H1 (cell line): Measurements from ENCODE around the gene SYNDIG1. TPM values are rescaled to one million over a fixed set of nuclear protein-coding genes. Genes with fewer than 3 reads are reported as not detected.

ENCODE experiments used
- CTCF ChIA-PET: fragments of 300-600 bp; sonication (Branson Sonifier 250); formaldehyde crosslinking; loops from one replicate; lab custom pipeline; 2021; ENCODE audit not compliant: partially characterized antibody; lab: Charles Lee
- POLR2A ChIA-PET: fragments of 300-600 bp; sonication (Branson Sonifier 250); formaldehyde crosslinking; loops from one replicate; lab custom pipeline; 2021; ENCODE audit warnings: inconsistent platforms; ENCODE audit not compliant: partially characterized antibody; lab: Charles Lee
- DNase-seq, 2 experiments: peaks; one replicate each; pipeline versions ENCODE4 v3.0.0 to v3.0.0-alpha.2; 2010 to 2022; ENCODE audit warnings: low spot score in 2 of 2, low read depth in 1 of 2, mixed read lengths in 1 of 2
- FAIRE-seq: peaks from 2 replicates; lab custom pipeline; 2011; peaks lifted over from hg19 to GRCh38; lab: Jason Lieb, UNC
- H2AFZ ChIP-seq: 2 replicates; pipeline ENCODE4 v1.8.1; 2012; ENCODE audit warnings: low read length, inconsistent platforms
- H2AK5ac ChIP-seq: 2 replicates; pipeline ENCODE4 v1.6.1; 2013; ENCODE audit warnings: low read depth, low read length
- H2BK120ac ChIP-seq: replicated peaks from 2 replicates; pipeline ENCODE3; 2013; ENCODE audit warnings: low read depth, low read length, inconsistent platforms
- H2BK12ac ChIP-seq: 2 replicates; pipeline ENCODE4 v1.6.1; 2013; ENCODE audit warnings: low read depth, low read length
- H2BK15ac ChIP-seq: 2 replicates; pipeline ENCODE4 v1.6.1; 2013; ENCODE audit warnings: low read length
- H2BK20ac ChIP-seq: 2 replicates; pipeline ENCODE4 v1.6.1; 2013; ENCODE audit warnings: low read length
- H2BK5ac ChIP-seq: 2 replicates; pipeline ENCODE4 v1.6.1; 2013; ENCODE audit warnings: low read depth, low read length
- H3K14ac ChIP-seq: 2 replicates; pipeline ENCODE4 v1.6.1; 2013; ENCODE audit warnings: inconsistent platforms; ENCODE audit not compliant: insufficient read length
- H3K18ac ChIP-seq: 2 replicates; pipeline ENCODE4 v1.6.1; 2013; ENCODE audit warnings: low read length; ENCODE audit errors: extremely low read depth
- H3K23ac ChIP-seq: 2 replicates; pipeline ENCODE4 v1.6.1; 2013; ENCODE audit warnings: inconsistent platforms; ENCODE audit not compliant: insufficient read length
- H3K23me2 ChIP-seq: 2 replicates; pipeline ENCODE4 v1.6.1; 2013; ENCODE audit warnings: low read depth, low read length
- H3K27ac ChIP-seq: 2 replicates; pipeline ENCODE4 v1.6.1; 2011; ENCODE audit warnings: low read depth, low read length, inconsistent platforms
- H3K27me3 ChIP-seq, 4 experiments: replicated peaks in 1 of 4; 1 replicate in 1 of 4; 2 replicates in 3 of 4; pipeline versions ENCODE4 v1.6.1 to v1.8.1; 2011 to 2013; ENCODE audit warnings: low read length in 3 of 4, mild to moderate bottlenecking in 3 of 4, inconsistent platforms in 2 of 4, mixed read lengths in 2 of 4, moderate library complexity in 1 of 4; ENCODE audit not compliant: control insufficient read depth in 3 of 4, insufficient read depth in 3 of 4; ENCODE audit errors: extremely low read depth in 1 of 4
- H3K36me3 ChIP-seq, 4 experiments: 2 replicates each; pipeline versions ENCODE4 v1.6.1 to v1.8.1; 2011 to 2013; ENCODE audit warnings: mild to moderate bottlenecking in 4 of 4, low read length in 3 of 4, moderate library complexity in 2 of 4, control low read depth in 1 of 4, inconsistent platforms in 1 of 4; ENCODE audit not compliant: insufficient read depth in 4 of 4, control insufficient read depth in 2 of 4
- H3K4ac ChIP-seq: replicated peaks from 2 replicates; pipeline ENCODE3; 2013; ENCODE audit warnings: low read length, low read depth, mixed read lengths, inconsistent platforms; ENCODE audit not compliant: insufficient read length
- H3K4me1 ChIP-seq, 4 experiments: replicated peaks in 1 of 4; 1 replicate in 1 of 4; 2 replicates in 3 of 4; pipeline versions ENCODE4 v1.6.1 to v1.8.1; 2011 to 2013; ENCODE audit warnings: low read length in 3 of 4, inconsistent platforms in 2 of 4, mixed read lengths in 1 of 4; ENCODE audit not compliant: insufficient read depth in 4 of 4, control insufficient read depth in 3 of 4
- H3K4me2 ChIP-seq, 2 experiments: 2 replicates each; pipeline versions ENCODE4 v1.6.1 to v1.8.1; 2011 to 2013; ENCODE audit warnings: low read depth in 2 of 2, low read length in 2 of 2, control low read depth in 1 of 2, inconsistent platforms in 1 of 2, mild to moderate bottlenecking in 1 of 2; ENCODE audit not compliant: insufficient read depth in 1 of 2
- H3K4me3 ChIP-seq, 4 experiments: fragments of 200-600, 300-600 bp in 1 of 4; sonication (generic), shearing (Covaris generic), sonication (Bioruptor Twin) in 1 of 4; 2 replicates each; pipeline versions ENCODE4 v1.5.1 to v1.8.1; 2011 to 2016; ENCODE audit warnings: low read length in 4 of 4, low read depth in 3 of 4, control low read depth in 2 of 4, inconsistent platforms in 2 of 4, mild to moderate bottlenecking in 2 of 4, mixed read lengths in 1 of 4, moderate library complexity in 1 of 4; ENCODE audit not compliant: insufficient read depth in 2 of 4; ENCODE audit errors: extremely low read depth in 1 of 4
- H3K56ac ChIP-seq: replicated peaks from 2 replicates; pipeline ENCODE3; 2013; ENCODE audit warnings: low read depth, mild to moderate bottlenecking, mixed read lengths, low read length, inconsistent platforms; ENCODE audit not compliant: insufficient read length
- H3K79me1 ChIP-seq: 2 replicates; pipeline ENCODE4 v1.6.1; 2013; ENCODE audit warnings: low read depth, low read length, control low read depth
- H3K79me2 ChIP-seq, 2 experiments: 2 replicates each; pipeline versions ENCODE4 v1.6.1 to v1.8.1; 2012 to 2013; ENCODE audit warnings: low read length in 2 of 2, mild to moderate bottlenecking in 2 of 2, inconsistent platforms in 1 of 2; ENCODE audit not compliant: insufficient read depth in 2 of 2, control insufficient read depth in 1 of 2
- H3K9ac ChIP-seq, 4 experiments: replicated peaks in 1 of 4; 1 replicate in 1 of 4; 2 replicates in 3 of 4; pipeline versions ENCODE4 v1.6.1 to v1.8.1; 2011 to 2013; ENCODE audit warnings: low read depth in 3 of 4, low read length in 3 of 4, control low read depth in 2 of 4, mild to moderate bottlenecking in 2 of 4, moderate library complexity in 2 of 4, inconsistent platforms in 1 of 4; ENCODE audit errors: extremely low read depth in 1 of 4
- H3K9me3 ChIP-seq, 2 experiments: 2 replicates each; pipeline versions ENCODE4 v1.6.1 to v1.8.1; 2012 to 2013; ENCODE audit warnings: mild to moderate bottlenecking in 2 of 2, moderate library complexity in 2 of 2, control low read depth in 1 of 2, inconsistent platforms in 1 of 2, low read depth in 1 of 2, low read length in 1 of 2, mixed read lengths in 1 of 2; ENCODE audit not compliant: insufficient read depth in 2 of 2
- H4K20me1 ChIP-seq, 2 experiments: replicated peaks in 1 of 2; 2 replicates each; pipeline versions ENCODE3 to v1.8.1; 2011 to 2013; ENCODE audit warnings: inconsistent platforms in 2 of 2, low read length in 2 of 2, mild to moderate bottlenecking in 1 of 2; ENCODE audit not compliant: insufficient read depth in 2 of 2, control insufficient read depth in 1 of 2
- H4K5ac ChIP-seq: 2 replicates; pipeline ENCODE4 v1.6.1; 2013; ENCODE audit warnings: low read length, low read depth, mixed read lengths, inconsistent platforms; ENCODE audit not compliant: insufficient read length
- H4K8ac ChIP-seq: 2 replicates; pipeline ENCODE4 v1.8.0; 2013; ENCODE audit warnings: mild to moderate bottlenecking, moderate library complexity, low read length, inconsistent platforms; ENCODE audit not compliant: insufficient read depth; ENCODE audit errors: extremely low read depth
- H4K91ac ChIP-seq: replicated peaks from 2 replicates; pipeline ENCODE3; 2013; ENCODE audit warnings: low read length, mixed read lengths, inconsistent platforms; ENCODE audit not compliant: insufficient read length
- CTCF ChIP-seq, 3 experiments: IDR thresholded peaks; 1 replicate in 2 of 3; 2 replicates in 1 of 3; pipeline versions ENCODE4 v1.5.1 to v1.6.1; 2011; ENCODE audit warnings: low read length in 3 of 3, mild to moderate bottlenecking in 3 of 3, inconsistent platforms in 2 of 3, low read depth in 1 of 3, moderate library complexity in 1 of 3; ENCODE audit not compliant: insufficient read depth in 1 of 3; ENCODE audit errors: control extremely low read depth in 1 of 3
- MAFK ChIP-seq: IDR thresholded peaks from 2 replicates; pipeline ENCODE4 v1.6.1; 2012; ENCODE audit warnings: low read depth, mild to moderate bottlenecking, improper control_type of control experiment, low read length
- RAD21 ChIP-seq, 2 experiments: IDR thresholded peaks in 1 of 2; conservative IDR thresholded peaks in 1 of 2; 2 replicates each; pipeline ENCODE4 v1.6.1; 2011; ENCODE audit warnings: low read depth in 2 of 2, low read length in 2 of 2, improper control_type of control experiment in 1 of 2, inconsistent platforms in 1 of 2, mild to moderate bottlenecking in 1 of 2, moderate library complexity in 1 of 2
- WGBS, 2 experiments: shearing (Covaris generic) in 1 of 2; methylation state at CpG; one replicate each; pipeline versions ENCODE4 v1.1.6 to v1.1.7; 2013 to 2015; ENCODE audit warnings: low lambda C conversion rate in 2 of 2, mixed read lengths in 2 of 2, inconsistent platforms in 1 of 2, low coverage in 1 of 2, missing lambda C conversion rate in 1 of 2; ENCODE audit not compliant: insufficient replicate concordance in 2 of 2, insufficient coverage in 1 of 2, insufficient read length in 1 of 2; ENCODE audit errors: extremely low coverage in 1 of 2, missing lambda C conversion rate in 1 of 2; 5-methylcytosine and 5-hydroxymethylcytosine counted together
- polyA plus RNA-seq, 7 experiments: library from polyadenylated mRNA; depleted of rRNA in 3 of 7; stranded (reverse) in 5 of 7; unstranded in 2 of 7; fragments of >200 nt in 5 of 7; fragments of 200-250 nt in 2 of 7; gene quantifications; 1 replicate in 5 of 7; 2 replicates in 1 of 7; 4 replicates in 1 of 7; pipeline versions ENCODE4 v1.2.1 to v1.2.3, GENCODE V29; 2011 to 2013; ENCODE audit warnings: missing spikeins in 2 of 7, mixed read lengths in 2 of 7
- total RNA-seq: library from RNA; stranded (reverse); fragmentation: NEBNext Ultra II Directional; extraction: Animal tissue kit (Norgen Biotek cat#: 25700); gene quantifications from 2 replicates; pipeline ENCODE4 v1.2.1, GENCODE V29; 2021

The SYNDIG1 gene
- total and polyA plus RNA-seq, 2 of the 8 experiments (the other 6 are each of a cell fraction or from before 2014, with no cell fraction given) = 6.5 to 7.8 TPM

- H4K8ac ChIP-seq = no peak overlapping the region
- CTCF ChIA-PET = interaction anchor here (0.8 to 1.4 kb wide), 6 partner anchors 9 to 151 kb away, joined by 3 to 7 read pairs (median 4); no protein-coding TSS in a partner anchor
- 0 out of 4 replicates have a peak, but pooled peaks of 1 of the 2 experiments have one; percentile 2 for TF ChIP-seq RAD21 (IDR thresholded peaks at IDR 0.05 in 1 of 2, conservative IDR thresholded peaks at IDR 0.05 in 1 of 2; ENCODE audit: low read depth in 2 of 2, low read length in 2 of 2)
- peak in 1 of 3 experiments; percentile 28; a peak in 1 of 4 replicates for TF ChIP-seq CTCF (IDR thresholded peaks at IDR 0.05; ENCODE audit: control extremely low read depth in 1 of 3, insufficient read depth in 1 of 3, low read depth in 1 of 3, low read length in 3 of 3)
- TF ChIP-seq MAFK = no peak
These were observed 130.6 kb downstream of the SYNDIG1 start for GRCh38 chr20:24600012-24600411.

More at GRCh38 chr20:24600012-24600411, 130.6 kb downstream of the SYNDIG1 start:
- no peak overlapping the region for H2BK15ac ChIP-seq
- WGBS, 2 experiments = 78% methylated on average over 3 of the region's 3 CpGs; no CpG with 5 or more reads in 1 of the 2 experiments
- no peaks in the 10 kb centered on the region for H4K20me1 ChIP-seq
- no peaks in the 10 kb centered on the region for H3K27me3 ChIP-seq
- H3K27ac ChIP-seq = no peak overlapping the region
- no peak overlapping the region for H3K4me3 ChIP-seq
- no peak overlapping the region for H2BK5ac ChIP-seq
- no peak overlapping the region for H3K14ac ChIP-seq
- H3K18ac ChIP-seq = no peak overlapping the region
- POLR2A ChIA-PET = no interaction called here
- no peak overlapping the region for H2BK120ac ChIP-seq
- H2AK5ac ChIP-seq = no peak overlapping the region
- H2AFZ ChIP-seq = no peak overlapping the region
- no peak overlapping the region for H2BK12ac ChIP-seq
- H3K23me2 ChIP-seq = no peaks in the 10 kb centered on the region
- no peak overlapping the region for H3K56ac ChIP-seq
- H3K4me2 ChIP-seq = no peak overlapping the region
- H3K4ac ChIP-seq = no peak overlapping the region
- H3K23ac ChIP-seq = no peak overlapping the region
- no peaks in the 10 kb centered on the region for H3K79me1 ChIP-seq
- FAIRE-seq = no peak
- no peak overlapping the region for H4K5ac ChIP-seq
- H3K36me3 ChIP-seq = no peaks in the 10 kb centered on the region
- H4K91ac ChIP-seq = no peak overlapping the region
- H2BK20ac ChIP-seq = no peak overlapping the region
- peaks cover 0 to 4% (median 1%) of the 10 kb centered on the region in 4 experiments; a peak in 1 of 7 replicates for H3K4me1 ChIP-seq
- no peaks in the 10 kb centered on the region for H3K79me2 ChIP-seq
- no peak for DNase-seq
- H3K9ac ChIP-seq = no peak overlapping the region
- no peaks in the 10 kb centered on the region for H3K9me3 ChIP-seq
